DMS79 treated with DMSO at 0.1 percent for 48 hours (cell line): ENCODE measurements around the gene IRS1.

Experiments used
- DNase-seq: peaks from one replicate; lab custom pipeline; 2025; lab: John Stamatoyannopoulos, UW

Gene IRS1

DNA sequence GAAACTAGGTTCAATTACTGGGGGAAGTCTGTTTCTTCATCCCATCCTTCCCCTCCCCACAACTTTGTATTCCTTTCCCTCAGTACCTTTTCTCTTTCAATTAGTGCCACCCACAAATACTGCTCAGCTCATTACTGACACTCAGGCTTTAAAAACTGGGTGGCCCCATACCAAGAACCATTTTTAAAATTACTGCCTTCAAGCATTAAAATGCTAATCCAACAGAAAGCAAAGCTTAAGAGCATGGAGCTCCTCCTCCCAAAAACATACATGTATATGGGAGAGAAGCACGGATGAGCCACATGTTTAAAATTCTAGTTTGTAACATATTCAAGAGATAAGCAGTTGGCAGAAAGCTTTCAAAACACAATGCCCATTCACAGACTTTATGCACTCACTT is 44.0 kb downstream of the IRS1 start:
- no peak for DNase-seq

GRCh38 chr2:226754821-226755604 is 44.6 kb downstream of the IRS1 start:
- DNase-seq = no peak

GRCh38 chr2:226752887-226753286 is 46.7 kb downstream of the IRS1 start:
- no peak for DNase-seq

- DNase-seq = no peak
Observed at GRCh38 chr2:226747288-226747687, 52.3 kb downstream of the IRS1 start.

DNA sequence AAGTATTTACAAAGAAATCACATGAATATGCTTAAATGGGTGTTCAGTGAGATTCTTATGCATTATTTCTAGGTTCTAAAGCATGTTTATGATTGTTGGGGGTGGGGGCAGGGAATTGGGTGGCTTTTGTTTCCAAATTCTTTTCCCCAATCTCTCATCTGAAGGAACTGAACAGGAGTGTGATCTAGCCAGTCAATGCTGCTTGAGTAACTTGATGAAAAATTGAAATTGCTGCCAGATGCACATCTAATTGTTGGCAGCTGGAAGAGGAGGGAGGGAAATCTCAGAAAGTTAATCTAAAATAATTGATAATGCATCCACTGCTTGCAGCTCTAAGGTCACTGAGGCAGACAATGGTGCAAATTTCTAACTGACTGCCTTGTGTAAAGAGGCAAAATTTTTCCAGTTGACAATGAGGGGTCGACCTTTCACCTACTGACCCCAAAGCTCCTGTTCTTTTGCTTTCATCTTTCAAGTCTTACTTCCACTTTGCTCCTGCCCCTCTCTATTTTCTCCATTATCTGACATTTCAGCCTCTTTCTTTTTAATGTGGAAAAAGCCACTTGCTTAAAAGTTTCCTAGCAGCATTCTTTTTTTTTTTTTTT is 53.3 kb downstream of the IRS1 start:
- DNase-seq = no peak

- DNase-seq = no peak
Observed at GRCh38 chr2:226743915-226744314, 55.7 kb downstream of the IRS1 start.

DNA sequence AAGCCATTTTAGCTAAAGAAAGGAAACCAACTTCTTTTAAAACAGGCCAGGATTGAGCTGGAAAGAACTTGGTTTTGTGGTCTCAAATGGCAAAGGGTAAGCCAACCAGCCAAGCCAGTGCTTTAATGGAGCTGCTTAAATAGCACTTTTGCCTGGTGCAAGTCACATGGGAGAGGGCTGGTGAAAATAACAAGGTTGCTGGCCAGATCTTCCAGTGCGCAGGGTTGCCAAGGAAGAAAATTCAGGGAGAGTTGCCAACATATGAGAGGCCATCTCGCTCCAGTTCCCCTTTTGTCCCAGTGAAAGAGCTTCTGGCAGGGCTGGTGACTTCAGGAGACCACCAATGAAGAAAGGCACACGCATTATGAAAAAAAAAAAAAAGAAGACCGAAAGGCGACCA is 57.3 kb downstream of the IRS1 start:
- no peak for DNase-seq

DNA sequence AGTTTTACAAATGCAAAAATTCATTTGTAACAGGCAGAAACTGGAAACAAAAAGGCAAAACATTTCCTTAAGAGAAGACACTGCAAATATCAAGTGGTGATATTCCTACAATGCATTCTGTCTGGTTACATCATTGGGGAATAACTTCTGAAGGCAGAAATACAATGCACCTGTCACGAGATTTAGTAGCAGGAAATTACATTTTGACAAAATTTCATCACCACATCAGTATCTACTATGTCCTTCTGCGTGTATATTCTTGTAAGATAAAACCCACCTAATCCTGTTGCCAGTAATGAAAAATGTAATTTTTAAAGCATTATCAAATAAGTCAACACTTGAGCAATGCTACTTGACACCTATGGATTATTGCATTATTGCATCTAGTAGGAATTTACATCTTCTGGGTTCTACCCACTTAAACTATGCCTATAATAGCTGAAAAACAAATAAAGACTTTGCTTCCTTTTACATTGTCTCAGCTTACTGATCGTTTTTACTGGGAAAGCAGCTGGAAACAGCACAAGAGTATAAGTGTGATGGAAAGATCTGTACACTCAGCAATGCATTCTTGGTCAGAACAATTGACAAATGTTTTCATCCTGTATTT is 59.5 kb downstream of the IRS1 start:
- no peak for DNase-seq

GRCh38 chr2:226739545-226740030 is 60.0 kb downstream of the IRS1 start:
- DNase-seq = no peak

GRCh38 chr2:226738821-226739544 is 60.6 kb downstream of the IRS1 start:
- no peak for DNase-seq

DNA sequence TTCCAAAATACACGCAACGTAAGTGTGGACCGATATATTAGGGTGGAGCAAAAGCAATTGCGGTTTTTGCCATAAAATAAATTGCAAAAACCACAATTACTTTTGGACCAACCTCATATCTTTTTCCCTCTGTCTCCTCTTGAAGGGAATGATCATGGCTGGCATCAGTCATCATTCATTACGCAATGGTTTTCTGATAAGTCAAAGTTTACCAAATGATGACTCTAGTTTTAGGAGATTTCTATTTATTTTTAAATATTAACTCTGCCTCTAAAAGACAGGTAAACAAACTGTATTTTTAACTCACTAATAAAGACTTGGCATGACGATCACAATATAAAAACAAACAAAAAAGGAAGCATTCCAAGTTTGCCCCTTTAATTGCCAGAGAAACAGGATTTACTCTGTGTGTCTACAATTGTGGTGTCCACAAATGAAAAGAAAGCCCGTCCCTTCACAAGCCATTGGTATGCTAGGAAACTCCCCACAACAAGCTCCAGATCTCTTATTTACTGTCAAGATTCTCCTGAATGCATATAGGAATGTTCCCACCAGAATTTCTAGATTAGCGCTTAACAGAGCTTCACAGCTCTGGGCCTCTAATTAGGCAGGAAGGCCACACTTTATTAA is 61.3 kb downstream of the IRS1 start:
- no peak for DNase-seq

DNA sequence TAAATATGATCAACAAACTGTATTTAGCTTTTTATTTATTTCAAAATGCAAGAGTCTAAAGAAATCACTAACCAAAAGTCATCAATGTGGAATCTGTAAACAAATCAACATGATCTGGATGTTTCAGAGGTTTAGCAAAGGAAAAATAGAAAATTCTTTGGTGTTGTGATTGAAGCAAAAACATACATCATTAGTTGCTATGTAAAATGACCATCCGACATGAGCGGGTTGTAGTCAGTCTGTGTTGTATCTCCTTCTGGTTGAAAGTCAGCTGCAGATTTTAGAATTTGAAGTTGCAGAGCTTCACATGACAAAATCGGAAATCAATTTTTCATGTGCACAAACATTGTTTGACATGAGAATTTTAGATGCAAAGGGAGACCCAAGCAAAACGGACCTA is 63.2 kb downstream of the IRS1 start:
- DNase-seq = no peak

DNA sequence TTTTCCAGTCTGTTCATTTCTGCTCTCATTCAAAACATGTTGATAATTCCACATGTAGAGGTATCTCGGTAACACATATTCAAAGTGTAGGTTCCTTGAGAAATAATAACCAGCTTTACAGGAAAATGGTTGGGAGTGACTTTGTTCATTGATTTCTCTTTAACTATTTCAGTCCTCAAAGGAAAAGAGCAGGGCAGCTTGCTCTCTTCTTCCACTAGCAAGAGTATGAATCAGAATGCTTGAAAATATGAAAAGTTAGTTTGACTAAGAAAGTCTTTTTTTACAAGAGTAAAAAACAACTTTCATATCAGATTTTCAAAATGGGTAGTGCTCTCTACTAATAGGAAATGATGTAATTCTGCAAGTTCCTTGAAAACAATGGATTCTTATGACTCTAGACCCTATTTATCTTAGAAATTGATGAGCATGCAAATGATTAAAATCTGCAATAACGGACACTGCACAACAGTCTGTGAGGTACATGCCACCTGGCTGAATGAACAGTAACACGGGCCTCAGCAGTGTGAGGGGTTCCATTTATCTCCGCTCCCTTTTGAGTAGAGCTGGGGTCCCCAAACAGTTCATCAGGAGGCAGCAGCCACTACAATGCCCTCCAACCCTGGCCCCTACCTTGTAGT is 65.6 kb downstream of the IRS1 start:
- DNase-seq = no peak

GRCh38 chr2:226733189-226733858 is 66.3 kb downstream of the IRS1 start:
- no peak for DNase-seq

GRCh38 chr2:226732478-226733188 is 67.0 kb downstream of the IRS1 start:
- no peak for DNase-seq

GRCh38 chr2:226730481-226730880 is 69.1 kb downstream of the IRS1 start:
- DNase-seq = no peak

- DNase-seq = no peak
Observed at GRCh38 chr2:226728996-226729395, 70.6 kb downstream of the IRS1 start.

DNA sequence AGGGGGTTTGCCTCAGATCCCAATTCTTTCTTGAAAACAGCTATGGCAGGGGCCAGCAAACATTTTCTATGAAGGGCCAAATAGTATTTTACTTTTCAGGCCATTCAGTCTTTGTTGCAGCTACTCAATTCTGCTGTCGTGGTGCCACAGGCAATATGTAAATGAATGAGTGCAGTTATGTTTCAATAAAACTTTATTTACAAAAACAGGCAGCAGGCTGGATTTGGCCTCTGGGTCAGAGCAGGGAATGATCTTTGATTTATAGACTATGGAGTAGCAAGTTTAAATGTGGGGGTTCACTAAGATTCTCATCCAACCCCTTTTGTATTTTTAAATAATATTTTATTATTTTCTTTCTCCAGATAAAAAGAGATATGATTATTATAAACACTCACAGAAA is 72.4 kb downstream of the IRS1 start:
- no peak for DNase-seq

- DNase-seq = no peak
Observed at GRCh38 chr2:226726546-226726945, 73.1 kb downstream of the IRS1 start.

DNA sequence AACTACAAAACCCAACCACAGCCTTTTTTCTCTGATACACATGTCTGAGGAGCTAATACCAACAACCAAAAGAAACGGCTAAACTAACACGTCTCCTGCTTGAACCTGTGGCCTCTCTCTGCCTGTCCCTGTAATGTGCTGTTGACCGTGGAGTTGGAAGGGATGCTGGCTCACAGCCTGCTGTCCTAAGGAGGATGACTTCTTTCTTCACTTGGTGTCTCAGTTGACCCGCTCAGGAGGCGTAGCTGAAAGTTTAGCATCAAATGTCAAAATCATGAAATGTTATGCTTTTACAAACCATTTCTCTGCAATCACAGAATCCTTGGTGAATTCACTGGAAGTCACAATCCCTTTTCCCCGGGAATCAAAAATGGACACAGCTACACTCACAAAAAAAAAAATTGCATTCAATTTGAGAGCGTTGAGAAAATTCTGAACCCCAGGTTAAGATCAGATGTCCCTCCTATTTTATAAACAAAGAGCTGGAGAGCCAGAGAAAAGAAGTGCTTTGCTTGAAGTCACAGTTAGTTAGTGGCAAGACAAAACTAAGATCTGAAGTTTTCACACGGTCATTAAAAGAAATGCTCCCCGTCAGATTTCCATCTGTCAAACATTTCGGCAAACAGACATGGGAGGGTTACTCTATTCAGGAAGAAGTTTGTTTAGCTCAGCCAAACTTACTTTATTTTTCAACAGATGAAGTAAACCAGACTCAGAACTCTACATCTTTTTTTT is 74.3 kb downstream of the IRS1 start:
- no peak for DNase-seq
